Diencephalon (tissue), 1 donor: Measurements from ENCODE around the gene CRAMP1. TPM values are rescaled to one million over a fixed set of nuclear protein-coding genes. Genes with fewer than 3 reads are reported as not detected.

Source experiments
- total RNA-seq: library from RNA; depleted of rRNA; stranded (reverse); fragments of >200 nt; gene quantifications from one replicate; pipeline ENCODE4 v1.2.3, GENCODE V29; 2014

CRAMP1 gene, protein sequence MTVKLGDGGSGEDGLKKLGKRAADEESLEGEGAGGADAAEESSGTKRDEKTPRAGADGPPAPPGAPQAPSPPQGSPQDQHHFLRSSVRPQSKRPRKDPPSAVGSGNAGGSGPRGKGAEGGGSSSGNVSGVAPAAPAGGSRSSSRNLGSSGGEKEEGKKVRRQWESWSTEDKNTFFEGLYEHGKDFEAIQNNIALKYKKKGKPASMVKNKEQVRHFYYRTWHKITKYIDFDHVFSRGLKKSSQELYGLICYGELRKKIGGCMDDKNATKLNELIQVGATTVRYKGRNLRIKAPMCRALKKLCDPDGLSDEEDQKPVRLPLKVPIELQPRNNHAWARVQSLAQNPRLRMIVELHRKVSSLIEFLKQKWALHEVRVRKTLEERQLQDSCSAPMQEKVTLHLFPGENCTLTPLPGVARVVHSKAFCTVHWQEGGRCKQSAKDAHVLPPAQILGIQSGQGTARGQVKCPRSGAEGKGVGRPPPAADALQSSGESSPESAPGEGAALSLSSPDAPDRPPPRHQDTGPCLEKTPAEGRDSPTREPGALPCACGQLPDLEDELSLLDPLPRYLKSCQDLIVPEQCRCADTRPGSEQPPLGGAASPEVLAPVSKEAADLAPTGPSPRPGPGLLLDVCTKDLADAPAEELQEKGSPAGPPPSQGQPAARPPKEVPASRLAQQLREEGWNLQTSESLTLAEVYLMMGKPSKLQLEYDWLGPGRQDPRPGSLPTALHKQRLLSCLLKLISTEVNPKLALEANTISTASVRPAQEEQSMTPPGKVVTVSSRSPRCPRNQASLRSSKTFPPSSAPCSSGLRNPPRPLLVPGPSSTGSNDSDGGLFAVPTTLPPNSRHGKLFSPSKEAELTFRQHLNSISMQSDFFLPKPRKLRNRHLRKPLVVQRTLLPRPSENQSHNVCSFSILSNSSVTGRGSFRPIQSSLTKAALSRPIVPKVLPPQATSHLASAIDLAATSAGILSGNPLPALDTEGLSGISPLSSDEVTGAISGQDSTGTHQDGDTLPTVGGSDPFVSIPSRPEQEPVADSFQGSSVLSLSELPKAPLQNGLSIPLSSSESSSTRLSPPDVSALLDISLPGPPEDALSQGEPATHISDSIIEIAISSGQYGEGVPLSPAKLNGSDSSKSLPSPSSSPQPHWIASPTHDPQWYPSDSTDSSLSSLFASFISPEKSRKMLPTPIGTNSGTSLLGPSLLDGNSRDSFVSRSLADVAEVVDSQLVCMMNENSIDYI (N-terminal part only)
- total RNA-seq: 10.1 TPM

DNA sequence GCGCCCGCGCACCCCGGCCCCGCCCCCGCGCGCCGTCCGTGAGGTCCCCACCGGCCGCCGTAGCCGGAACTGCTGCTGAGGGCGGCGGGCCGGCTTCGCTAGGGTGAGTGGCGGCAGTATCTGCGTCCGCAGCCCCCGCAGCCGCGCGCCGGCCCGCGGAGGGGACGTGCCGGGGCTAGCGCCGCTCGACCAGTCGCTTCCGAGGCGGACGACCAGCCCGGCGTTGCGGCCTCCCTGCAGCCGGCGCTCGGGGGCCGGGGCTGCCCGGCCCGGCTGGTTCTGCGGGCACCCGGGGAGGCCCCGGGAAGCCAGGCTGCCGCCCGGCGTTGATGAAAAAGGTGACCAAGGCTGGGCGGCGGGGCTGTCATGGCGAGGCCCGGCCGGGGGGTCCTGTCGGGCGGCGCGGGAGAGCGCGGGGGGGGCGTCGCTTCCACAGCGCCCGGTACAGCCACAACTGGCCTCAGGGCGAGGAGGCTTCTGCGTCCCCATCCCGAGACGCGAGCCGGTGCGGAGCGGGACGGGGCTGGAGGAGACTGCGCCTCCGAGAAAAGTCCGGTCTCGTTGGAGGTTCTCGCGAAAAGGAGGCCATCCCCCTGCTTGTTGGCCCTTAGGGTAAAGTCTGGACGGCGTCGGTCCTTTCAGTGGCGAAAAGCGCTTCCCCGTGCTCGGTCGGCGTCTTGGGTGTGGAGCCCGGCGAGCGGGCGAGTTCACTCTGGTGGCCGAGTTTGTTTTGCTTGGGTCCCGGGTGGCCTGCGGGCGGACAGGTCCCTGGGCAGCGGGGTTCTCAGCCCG, at the start of gene CRAMP1:
TSS of gene CRAMP1 (plus strand) at position 41 of the 792 bp plus-strand sequence. CDS start 2,280 bp downstream, outside the sequence.

GRCh38 chr16:1677942-1678499, 65.9 kb downstream of the CRAMP1 start, which contains the start of gene JPT2:
JPT2 (plus strand) TSS chr16:1678279; CDS start chr16:1678313, 34 bp downstream.

GRCh38 chr16:1705688-1706385, 93.7 kb downstream of the CRAMP1 start, which contains the start of gene MAPK8IP3:
MAPK8IP3 (plus strand) TSS chr16:1706195; CDS start chr16:1706340, 145 bp downstream.

Other genes starting within 250 kb of the CRAMP1 start
- gene UNKL, start 197.7 kb upstream of the CRAMP1 start, total RNA-seq: 16.4 TPM
- gene UQCC4, start 191.6 kb upstream of the CRAMP1 start, total RNA-seq: 12.0 TPM
- not detected for gene PERCC1, start 181.3 kb upstream of the CRAMP1 start, total RNA-seq
- 0.23 TPM for gene CCDC154, start 167.8 kb upstream of the CRAMP1 start, total RNA-seq
- gene CLCN7, start 137.3 kb upstream of the CRAMP1 start, total RNA-seq: 47.3 TPM
- 0.23 TPM for gene PTX4, start 123.4 kb upstream of the CRAMP1 start, total RNA-seq
- 19.6 TPM for gene TELO2, start 119.0 kb upstream of the CRAMP1 start, total RNA-seq
- gene TMEM204, start 78.7 kb upstream of the CRAMP1 start, total RNA-seq: 3.2 TPM
- 42.7 TPM for gene IFT140, start 288 bp upstream of the CRAMP1 start, total RNA-seq
- gene JPT2, start 65.9 kb downstream of the CRAMP1 start, total RNA-seq: 35.1 TPM
- 85.8 TPM for gene MAPK8IP3, start 93.8 kb downstream of the CRAMP1 start, total RNA-seq
- 23.8 TPM for gene NME3, start 159.2 kb downstream of the CRAMP1 start, total RNA-seq
- 12.0 TPM for gene EME2, start 160.4 kb downstream of the CRAMP1 start, total RNA-seq
- gene MRPS34, start 160.8 kb downstream of the CRAMP1 start, total RNA-seq: 34.4 TPM
- gene SPSB3, start 170.2 kb downstream of the CRAMP1 start, total RNA-seq: 44.5 TPM
- 36.2 TPM for gene NUBP2, start 170.6 kb downstream of the CRAMP1 start, total RNA-seq
- gene IGFALS, start 181.3 kb downstream of the CRAMP1 start, total RNA-seq: not detected
- 67.4 TPM for gene HAGH, start 214.5 kb downstream of the CRAMP1 start, total RNA-seq
- gene FAHD1, start 214.8 kb downstream of the CRAMP1 start, total RNA-seq: 44.3 TPM